Measurements from ENCODE around the gene RAD9B. TPM values are rescaled to one million over a fixed set of nuclear protein-coding genes. Genes with fewer than 3 reads are reported as not detected.

Gene RAD9B
- total RNA-seq, 2 donors from 2014 or later = 0.37 to 0.62 TPM

DNA sequence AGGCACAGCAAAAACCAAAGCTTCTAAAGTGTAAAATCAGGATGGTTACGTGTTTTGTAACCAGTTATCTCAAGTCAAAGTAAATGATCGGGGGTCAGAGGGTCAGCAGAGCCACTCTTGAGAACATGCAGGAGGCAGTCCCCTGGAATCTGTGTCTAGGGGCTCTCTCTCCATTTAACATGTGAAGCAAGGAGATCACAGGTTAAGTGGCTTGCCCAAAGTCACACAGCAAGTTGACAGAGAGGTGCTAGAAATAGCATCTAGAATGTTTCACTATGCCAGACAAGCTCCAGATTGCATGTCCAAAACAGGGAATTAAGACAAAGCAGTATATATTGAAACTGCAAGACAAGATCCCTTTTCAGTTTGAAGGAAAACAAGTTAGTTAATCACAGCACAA, 47.6 kb downstream of the RAD9B start:
- H3K27me3 Mint-ChIP-seq = no peaks in the 10 kb centered on the region
- DNase-seq (no peak), ATAC-seq (no peak)
- H3K27ac Mint-ChIP-seq = peak overlapping the region; percentile 34
- H3K4me3 Mint-ChIP-seq = no peak overlapping the region
- no peaks in the 10 kb centered on the region for H3K9me3 ChIP-seq (ENCODE audit: control insufficient read depth, low read length, poor library complexity, severe bottlenecking)
- peaks cover 25% of the 10 kb centered on the region for H3K4me1 Mint-ChIP-seq
- H3K36me3 Mint-ChIP-seq (ENCODE audit: low read depth) = no peaks in the 10 kb centered on the region

DNA sequence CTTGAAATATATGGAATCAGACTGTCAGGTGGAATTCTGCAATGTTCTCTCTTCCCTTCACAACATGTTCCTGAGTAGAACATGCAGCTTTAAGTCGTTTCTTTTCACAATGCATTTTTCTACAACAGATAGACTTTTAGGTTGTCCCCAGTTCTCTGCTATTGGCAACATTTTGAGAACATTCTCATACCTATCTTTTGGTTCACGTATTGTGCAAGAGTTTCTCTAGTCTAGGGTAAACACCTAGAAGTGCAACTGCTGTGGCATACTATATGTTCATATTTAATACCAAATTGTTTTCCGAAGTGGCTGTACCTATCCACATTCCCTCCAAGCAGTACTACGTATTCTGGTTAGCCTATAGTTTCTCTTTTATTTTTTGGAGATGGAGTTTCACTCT, 48.9 kb downstream of the RAD9B start:
- Mint-ChIP-seq H3K4me1 (peaks cover 28% of the 10 kb centered on the region), H3K36me3 (ENCODE audit: low read depth) (no peaks in the 10 kb centered on the region)

More for the DNA sequence above, 48.9 kb downstream of the RAD9B start:
- no peak overlapping the region for H3K4me3 Mint-ChIP-seq
- ATAC-seq (no peak), DNase-seq (no peak)
- H3K27me3 Mint-ChIP-seq = no peaks in the 10 kb centered on the region
- peak overlapping the region; percentile 21 for H3K27ac Mint-ChIP-seq
- H3K9me3 ChIP-seq (ENCODE audit: control insufficient read depth, low read length, poor library complexity, severe bottlenecking) = no peaks in the 10 kb centered on the region

Other genes with a start within 250 kb of the RAD9B start
- gene ATP2A2, start 221.1 kb upstream of the RAD9B start, total RNA-seq = 100 to 1,000 TPM; 109 to 116 TPM
- 10 to 100 TPM; 40.1 to 42.6 TPM for gene ANAPC7, start 98.6 kb upstream of the RAD9B start, total RNA-seq
- 100 to 1,000 TPM; 196 to 225 TPM for gene ARPC3, start 52.0 kb upstream of the RAD9B start, total RNA-seq
- gene GPN3, start 34.1 kb upstream of the RAD9B start, total RNA-seq = 1 to 10 TPM; 4.4 to 5.2 TPM
- gene FAM216A, start 33.5 kb upstream of the RAD9B start, total RNA-seq = 1 to 10 TPM; 3.2 to 3.5 TPM
- 10 to 100 TPM; 81.0 to 96.3 TPM for gene VPS29, start 220 bp upstream of the RAD9B start, total RNA-seq
- gene PPTC7, start 81.0 kb downstream of the RAD9B start, total RNA-seq = 10 to 100 TPM; 45.5 to 49.4 TPM
- gene TCTN1, start 111.8 kb downstream of the RAD9B start, total RNA-seq = 1 to 10 TPM; 5.0 to 8.5 TPM
- gene HVCN1, start 186.8 kb downstream of the RAD9B start, total RNA-seq = 1 to 10 TPM; 4.6 to 8.8 TPM
- 100 to 1,000 TPM; 140 to 149 TPM for gene PPP1CC, start 240.6 kb downstream of the RAD9B start, total RNA-seq

All from T-helper 17 cell (primary cell).